SIG-M5 treated with dmso at 0.1 percent for 504 hours (cell line): ENCODE results near the gene SLC38A8.

Experiments used
- DNase-seq: peaks from one replicate; lab custom pipeline; 2025; ENCODE audit not compliant: unreplicated experiment; lab: John Stamatoyannopoulos, UW

SLC38A8 gene

GRCh38 chr16:84033251-84034195, 9.1 kb downstream of the SLC38A8 start:
- no peak for DNase-seq

- no peak for DNase-seq
These were observed 10.0 kb downstream of the SLC38A8 start for GRCh38 chr16:84032458-84033178.

- DNase-seq, result no peak
These were observed 11.0 kb downstream of the SLC38A8 start for GRCh38 chr16:84031556-84031955.

- peak; percentile 46 for DNase-seq
These were observed 13.1 kb downstream of the SLC38A8 start for GRCh38 chr16:84029297-84030047.

GRCh38 chr16:84027625-84028024, 15.0 kb downstream of the SLC38A8 start:
- no peak for DNase-seq

- no peak for DNase-seq
These were observed 16.0 kb downstream of the SLC38A8 start for GRCh38 chr16:84026606-84027005.

- no peak for DNase-seq
These were observed 17.7 kb downstream of the SLC38A8 start for GRCh38 chr16:84024854-84025253.

GRCh38 chr16:84022644-84023043, 20.0 kb downstream of the SLC38A8 start:
- DNase-seq, result no peak

- no peak for DNase-seq
These were observed 21.1 kb downstream of the SLC38A8 start for GRCh38 chr16:84021488-84021887.

- DNase-seq, result no peak
These were observed 22.2 kb downstream of the SLC38A8 start for GRCh38 chr16:84020353-84020752.

- no peak for DNase-seq
These were observed 23.9 kb downstream of the SLC38A8 start for GRCh38 chr16:84018710-84019109.

GRCh38 chr16:84016477-84016876, 26.1 kb downstream of the SLC38A8 start:
- no peak for DNase-seq

- DNase-seq, result no peak
These were observed 27.2 kb downstream of the SLC38A8 start for GRCh38 chr16:84015399-84015798.

GRCh38 chr16:84014570-84015327, 27.8 kb downstream of the SLC38A8 start:
- DNase-seq, result no peak

GRCh38 chr16:84013787-84014569, 28.6 kb downstream of the SLC38A8 start:
- DNase-seq, result peak; percentile 99

GRCh38 chr16:84009282-84009681, 33.3 kb downstream of the SLC38A8 start:
- DNase-seq, result no peak

- no peak for DNase-seq
These were observed 34.6 kb downstream of the SLC38A8 start for GRCh38 chr16:84007965-84008364.

GRCh38 chr16:84007520-84007919, 35.1 kb downstream of the SLC38A8 start:
- DNase-seq, result no peak

GRCh38 chr16:84005391-84005790, 37.2 kb downstream of the SLC38A8 start:
- no peak for DNase-seq

GRCh38 chr16:84004442-84004841, 38.2 kb downstream of the SLC38A8 start:
- DNase-seq, result no peak
